WTC11 (cell line): Measurements from ENCODE around the gene MRPL52.

ENCODE experiments used
- ESRRA ChIP-seq: sonication (generic); formaldehyde crosslinking; IDR thresholded peaks from 2 replicates; pipeline ENCODE4 v1.8.1; 2022; ENCODE audit warnings: mild to moderate bottlenecking, missing genetic modification reagents, borderline replicate concordance
- ETV6 ChIP-seq: sonication (generic); formaldehyde crosslinking; IDR thresholded peaks from 2 replicates; pipeline ENCODE4 v1.8.1; 2022; ENCODE audit warnings: mild to moderate bottlenecking, missing genetic modification reagents
- NR1H2 ChIP-seq: sonication (generic); formaldehyde crosslinking; IDR thresholded peaks from 2 replicates; pipeline ENCODE4 v1.9.0; 2021; ENCODE audit warnings: mild to moderate bottlenecking, moderate library complexity, missing genetic modification reagents
- RELA ChIP-seq: sonication (generic); formaldehyde crosslinking; IDR thresholded peaks from 2 replicates; pipeline ENCODE4 v1.8.1; 2022; ENCODE audit warnings: missing genetic modification reagents, mild to moderate bottlenecking, borderline replicate concordance
- TCF7 ChIP-seq: sonication (generic); formaldehyde crosslinking; IDR thresholded peaks from 2 replicates; pipeline ENCODE4 v1.8.0; 2022; ENCODE audit warnings: mild to moderate bottlenecking, low read depth, missing genetic modification reagents, moderate library complexity
- ZNF121 ChIP-seq: sonication (generic); formaldehyde crosslinking; IDR thresholded peaks from 2 replicates; pipeline ENCODE4 v1.8.0; 2023; ENCODE audit warnings: missing genetic modification reagents
- TF ChIP-seq, protein P1 (sequence below): fragments of 200-600 bp; IDR thresholded peaks from 2 replicates; pipeline ENCODE4 v1.8.0; 2022; ENCODE audit warnings: antibody characterized with exemption
- TF ChIP-seq, protein P2 (sequence below): sonication (generic); formaldehyde crosslinking; IDR thresholded peaks from 2 replicates; pipeline ENCODE4 v1.8.1; 2023; ENCODE audit warnings: mild to moderate bottlenecking, missing genetic modification reagents, borderline replicate concordance
- TF ChIP-seq, protein P3 (sequence below): sonication (generic); formaldehyde crosslinking; IDR thresholded peaks from 2 replicates; pipeline ENCODE4 v1.8.1; 2023; ENCODE audit warnings: mild to moderate bottlenecking, missing genetic modification reagents, moderate library complexity

DNA sequence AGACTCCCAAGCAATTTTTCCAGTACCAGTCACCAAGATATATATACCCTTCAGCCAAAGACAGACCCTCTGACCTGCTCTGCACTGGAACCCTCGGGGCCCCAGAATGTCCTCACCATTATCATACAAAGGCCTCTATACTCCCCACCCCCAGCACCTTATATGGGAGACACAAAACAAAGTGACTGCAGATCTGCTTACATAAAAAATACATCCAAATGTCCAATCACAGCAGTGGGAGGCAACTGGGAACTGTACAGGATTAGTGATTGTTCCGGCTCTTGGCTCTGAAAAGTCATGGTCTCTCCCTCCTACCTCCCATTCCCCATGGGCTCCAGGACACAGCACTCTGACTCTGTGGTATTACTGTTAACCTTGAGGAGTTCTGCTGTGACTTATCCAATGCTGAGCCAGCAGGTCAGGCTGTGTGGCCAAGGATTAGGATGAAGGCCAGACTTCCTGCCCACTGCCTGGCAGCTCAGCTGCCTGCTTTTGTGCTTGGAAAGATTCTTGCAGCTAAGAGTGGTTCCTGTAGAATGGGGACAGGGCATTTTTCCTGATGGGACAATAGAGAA, 49.5 kb upstream of the MRPL52 start:
- TF ChIP-seq, protein P1, sequence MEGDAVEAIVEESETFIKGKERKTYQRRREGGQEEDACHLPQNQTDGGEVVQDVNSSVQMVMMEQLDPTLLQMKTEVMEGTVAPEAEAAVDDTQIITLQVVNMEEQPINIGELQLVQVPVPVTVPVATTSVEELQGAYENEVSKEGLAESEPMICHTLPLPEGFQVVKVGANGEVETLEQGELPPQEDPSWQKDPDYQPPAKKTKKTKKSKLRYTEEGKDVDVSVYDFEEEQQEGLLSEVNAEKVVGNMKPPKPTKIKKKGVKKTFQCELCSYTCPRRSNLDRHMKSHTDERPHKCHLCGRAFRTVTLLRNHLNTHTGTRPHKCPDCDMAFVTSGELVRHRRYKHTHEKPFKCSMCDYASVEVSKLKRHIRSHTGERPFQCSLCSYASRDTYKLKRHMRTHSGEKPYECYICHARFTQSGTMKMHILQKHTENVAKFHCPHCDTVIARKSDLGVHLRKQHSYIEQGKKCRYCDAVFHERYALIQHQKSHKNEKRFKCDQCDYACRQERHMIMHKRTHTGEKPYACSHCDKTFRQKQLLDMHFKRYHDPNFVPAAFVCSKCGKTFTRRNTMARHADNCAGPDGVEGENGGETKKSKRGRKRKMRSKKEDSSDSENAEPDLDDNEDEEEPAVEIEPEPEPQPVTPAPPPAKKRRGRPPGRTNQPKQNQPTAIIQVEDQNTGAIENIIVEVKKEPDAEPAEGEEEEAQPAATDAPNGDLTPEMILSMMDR = no peak
- TF ChIP-seq, protein P2, sequence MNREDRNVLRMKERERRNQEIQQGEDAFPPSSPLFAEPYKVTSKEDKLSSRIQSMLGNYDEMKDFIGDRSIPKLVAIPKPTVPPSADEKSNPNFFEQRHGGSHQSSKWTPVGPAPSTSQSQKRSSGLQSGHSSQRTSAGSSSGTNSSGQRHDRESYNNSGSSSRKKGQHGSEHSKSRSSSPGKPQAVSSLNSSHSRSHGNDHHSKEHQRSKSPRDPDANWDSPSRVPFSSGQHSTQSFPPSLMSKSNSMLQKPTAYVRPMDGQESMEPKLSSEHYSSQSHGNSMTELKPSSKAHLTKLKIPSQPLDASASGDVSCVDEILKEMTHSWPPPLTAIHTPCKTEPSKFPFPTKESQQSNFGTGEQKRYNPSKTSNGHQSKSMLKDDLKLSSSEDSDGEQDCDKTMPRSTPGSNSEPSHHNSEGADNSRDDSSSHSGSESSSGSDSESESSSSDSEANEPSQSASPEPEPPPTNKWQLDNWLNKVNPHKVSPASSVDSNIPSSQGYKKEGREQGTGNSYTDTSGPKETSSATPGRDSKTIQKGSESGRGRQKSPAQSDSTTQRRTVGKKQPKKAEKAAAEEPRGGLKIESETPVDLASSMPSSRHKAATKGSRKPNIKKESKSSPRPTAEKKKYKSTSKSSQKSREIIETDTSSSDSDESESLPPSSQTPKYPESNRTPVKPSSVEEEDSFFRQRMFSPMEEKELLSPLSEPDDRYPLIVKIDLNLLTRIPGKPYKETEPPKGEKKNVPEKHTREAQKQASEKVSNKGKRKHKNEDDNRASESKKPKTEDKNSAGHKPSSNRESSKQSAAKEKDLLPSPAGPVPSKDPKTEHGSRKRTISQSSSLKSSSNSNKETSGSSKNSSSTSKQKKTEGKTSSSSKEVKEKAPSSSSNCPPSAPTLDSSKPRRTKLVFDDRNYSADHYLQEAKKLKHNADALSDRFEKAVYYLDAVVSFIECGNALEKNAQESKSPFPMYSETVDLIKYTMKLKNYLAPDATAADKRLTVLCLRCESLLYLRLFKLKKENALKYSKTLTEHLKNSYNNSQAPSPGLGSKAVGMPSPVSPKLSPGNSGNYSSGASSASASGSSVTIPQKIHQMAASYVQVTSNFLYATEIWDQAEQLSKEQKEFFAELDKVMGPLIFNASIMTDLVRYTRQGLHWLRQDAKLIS (CRISPR knock-in tag) = no peak
- TF ChIP-seq NR1H2 (CRISPR knock-in tag) = no peak
- no peak for TF ChIP-seq ESRRA (CRISPR knock-in tag)
- no peak for TF ChIP-seq TCF7 (CRISPR knock-in tag)
- no peak for TF ChIP-seq ETV6 (CRISPR knock-in tag)
- TF ChIP-seq RELA = no peak
- TF ChIP-seq, protein P3, sequence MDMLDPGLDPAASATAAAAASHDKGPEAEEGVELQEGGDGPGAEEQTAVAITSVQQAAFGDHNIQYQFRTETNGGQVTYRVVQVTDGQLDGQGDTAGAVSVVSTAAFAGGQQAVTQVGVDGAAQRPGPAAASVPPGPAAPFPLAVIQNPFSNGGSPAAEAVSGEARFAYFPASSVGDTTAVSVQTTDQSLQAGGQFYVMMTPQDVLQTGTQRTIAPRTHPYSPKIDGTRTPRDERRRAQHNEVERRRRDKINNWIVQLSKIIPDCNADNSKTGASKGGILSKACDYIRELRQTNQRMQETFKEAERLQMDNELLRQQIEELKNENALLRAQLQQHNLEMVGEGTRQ (CRISPR knock-in tag) = no peak
- TF ChIP-seq ZNF121 (CRISPR knock-in tag) = no peak
